Dedifferentiated amniotic fluid mesenchymal stem cell (primary cell): ENCODE data around the gene ATAD3B.

Experiments
- DNase-seq: peaks from one replicate; pipeline ENCODE4 v3.0.0-alpha.2; 2016; ENCODE audit errors: extremely low spot score

ATAD3B gene

DNA sequence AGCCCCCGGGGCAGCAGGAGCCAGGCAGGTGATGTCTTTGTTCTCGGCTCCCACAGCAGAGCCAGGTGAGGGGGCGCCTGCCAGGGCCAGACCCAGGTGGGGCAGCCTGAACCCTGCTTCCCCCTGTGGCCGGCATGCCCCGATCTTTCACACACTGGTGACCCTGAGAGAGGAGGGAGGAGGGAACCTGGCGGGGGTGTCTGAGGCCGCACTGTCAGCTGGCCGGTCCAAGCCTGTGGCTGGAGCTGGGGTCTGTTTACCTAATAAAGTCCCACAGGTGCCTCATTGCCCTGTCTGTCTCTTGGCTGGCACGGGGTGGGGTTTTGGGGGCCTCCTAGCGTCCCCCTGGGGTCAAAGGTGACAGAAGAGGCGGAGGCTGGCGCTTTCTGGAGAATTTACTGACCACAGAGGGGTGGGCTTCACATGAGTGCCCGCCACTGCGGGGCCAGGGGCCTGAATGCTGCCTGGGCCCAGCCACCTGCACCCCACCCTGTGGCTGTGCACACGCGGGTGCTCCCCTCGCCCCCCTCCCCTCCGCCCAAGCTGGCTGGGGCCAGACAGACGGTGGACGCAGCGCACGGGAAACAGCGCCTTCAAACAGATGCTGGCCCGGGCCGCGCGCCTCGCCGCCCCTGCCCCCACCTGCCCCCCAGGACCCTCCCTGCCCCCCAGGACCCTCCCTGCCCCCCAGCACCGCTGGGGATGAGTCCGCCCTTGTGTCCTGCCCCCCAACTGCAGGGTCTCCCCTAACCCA is 63.0 kb downstream of the ATAD3B start:
- DNase-seq = no peak

DNA sequence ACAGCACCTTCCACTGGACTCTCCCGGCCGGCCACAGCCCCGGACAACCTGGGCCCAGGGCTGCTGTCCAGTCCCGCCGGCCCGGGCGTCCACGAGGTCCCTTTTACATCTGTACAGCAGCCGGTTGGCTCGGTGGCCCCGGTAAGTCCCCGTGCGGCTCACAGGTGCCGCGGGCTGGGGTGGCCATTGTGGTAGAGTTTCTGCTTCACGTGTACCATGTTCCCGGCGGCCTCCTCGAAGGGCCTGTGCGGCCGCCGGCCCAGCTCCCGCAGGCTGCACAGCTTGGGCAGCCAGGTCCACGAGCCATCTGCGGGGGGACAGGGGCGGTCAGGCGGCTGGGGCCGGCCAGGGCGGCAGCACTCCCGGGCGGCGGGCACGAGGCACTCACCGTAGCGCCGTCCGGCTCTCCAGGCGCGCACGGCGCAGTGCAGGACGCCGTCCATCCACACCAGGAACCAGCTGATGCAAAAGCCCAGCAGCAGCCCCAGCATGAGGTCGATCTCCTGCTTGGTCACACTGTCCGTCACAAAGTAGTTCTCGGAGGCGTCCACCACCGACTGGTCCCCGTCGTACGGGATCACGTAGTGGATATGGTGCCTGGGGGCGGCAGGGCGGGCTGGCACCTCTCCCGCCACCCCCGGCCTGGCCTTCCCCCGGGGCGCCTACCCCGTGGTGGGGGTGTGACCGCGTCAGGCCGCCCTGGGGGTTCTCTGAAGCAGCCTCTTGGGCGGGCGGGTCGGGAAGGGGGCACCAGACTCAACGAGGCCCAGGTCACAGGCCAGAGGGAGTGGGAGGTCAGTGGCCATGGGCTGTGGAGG is 63.8 kb downstream of the ATAD3B start:
- DNase-seq = no peak

- DNase-seq = no peak
These were observed 64.7 kb downstream of the ATAD3B start for GRCh38 chr1:1536019-1536937.

DNA sequence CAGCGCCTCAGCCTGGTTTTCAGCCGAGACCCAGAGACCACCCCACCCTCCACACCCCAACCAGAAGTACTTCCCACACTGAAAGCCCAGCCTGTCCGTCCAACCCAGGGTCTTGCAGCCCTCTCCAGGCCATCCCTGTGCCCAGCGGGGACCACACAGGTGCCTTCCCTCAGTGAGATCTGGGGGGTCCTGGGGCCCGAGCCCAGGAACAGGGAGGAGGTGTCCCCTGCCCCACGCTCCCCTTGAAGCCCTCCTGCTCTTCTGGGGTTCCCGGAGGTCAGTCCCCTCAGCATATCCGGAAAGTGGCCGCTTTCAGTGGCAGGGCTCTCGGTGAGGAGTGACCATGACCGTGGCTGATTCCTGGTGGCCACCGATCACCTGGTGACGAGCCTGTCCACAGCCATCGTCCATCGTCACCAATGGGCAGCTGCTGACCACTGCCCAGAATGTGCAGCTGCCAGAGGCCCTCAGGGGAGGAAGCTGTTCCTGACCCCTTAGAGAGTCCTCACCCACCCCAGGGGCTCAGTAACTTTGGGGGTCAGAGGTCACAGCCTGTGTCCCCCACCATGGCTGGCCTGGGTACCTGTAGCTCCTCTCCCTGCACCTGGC is 65.5 kb downstream of the ATAD3B start:
- DNase-seq = no peak

- no peak for DNase-seq
These were observed 66.2 kb downstream of the ATAD3B start for GRCh38 chr1:1537626-1538250.

DNA sequence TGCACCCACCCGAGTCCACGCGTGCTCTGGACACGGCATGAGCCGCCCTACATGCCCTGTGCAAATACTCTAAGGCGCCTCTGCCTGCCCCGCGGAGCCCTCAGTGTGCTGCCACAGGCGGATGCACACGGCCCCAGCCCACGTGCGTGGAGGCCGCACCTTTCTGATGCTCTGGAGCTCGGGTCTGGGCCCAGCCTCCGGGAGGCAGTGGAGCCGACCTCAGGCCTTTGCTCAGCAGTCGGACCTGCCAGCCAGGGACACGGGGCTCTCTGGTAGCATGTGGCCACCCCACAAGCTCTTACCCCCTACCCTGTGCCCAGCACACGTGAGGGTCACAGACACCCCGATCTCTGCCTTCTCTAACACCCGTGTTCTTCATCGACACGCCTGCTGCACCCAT is 66.8 kb downstream of the ATAD3B start:
- DNase-seq = no peak

DNA sequence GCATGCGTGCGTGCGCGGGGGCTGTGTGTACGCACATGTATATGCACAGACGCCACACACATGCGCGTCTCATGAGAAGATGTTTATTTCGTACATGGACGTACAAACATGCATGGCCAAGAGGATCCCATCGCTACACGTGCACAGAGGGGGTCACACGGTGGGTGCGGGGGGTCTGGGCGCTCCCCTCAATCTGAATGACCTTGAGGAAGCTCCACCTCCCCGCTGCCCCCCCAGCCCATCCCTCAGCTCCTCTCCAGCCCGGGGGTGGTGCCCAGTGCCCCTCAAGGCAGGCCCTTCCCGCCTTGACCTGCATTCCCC is 67.4 kb downstream of the ATAD3B start:
- DNase-seq = no peak

DNA sequence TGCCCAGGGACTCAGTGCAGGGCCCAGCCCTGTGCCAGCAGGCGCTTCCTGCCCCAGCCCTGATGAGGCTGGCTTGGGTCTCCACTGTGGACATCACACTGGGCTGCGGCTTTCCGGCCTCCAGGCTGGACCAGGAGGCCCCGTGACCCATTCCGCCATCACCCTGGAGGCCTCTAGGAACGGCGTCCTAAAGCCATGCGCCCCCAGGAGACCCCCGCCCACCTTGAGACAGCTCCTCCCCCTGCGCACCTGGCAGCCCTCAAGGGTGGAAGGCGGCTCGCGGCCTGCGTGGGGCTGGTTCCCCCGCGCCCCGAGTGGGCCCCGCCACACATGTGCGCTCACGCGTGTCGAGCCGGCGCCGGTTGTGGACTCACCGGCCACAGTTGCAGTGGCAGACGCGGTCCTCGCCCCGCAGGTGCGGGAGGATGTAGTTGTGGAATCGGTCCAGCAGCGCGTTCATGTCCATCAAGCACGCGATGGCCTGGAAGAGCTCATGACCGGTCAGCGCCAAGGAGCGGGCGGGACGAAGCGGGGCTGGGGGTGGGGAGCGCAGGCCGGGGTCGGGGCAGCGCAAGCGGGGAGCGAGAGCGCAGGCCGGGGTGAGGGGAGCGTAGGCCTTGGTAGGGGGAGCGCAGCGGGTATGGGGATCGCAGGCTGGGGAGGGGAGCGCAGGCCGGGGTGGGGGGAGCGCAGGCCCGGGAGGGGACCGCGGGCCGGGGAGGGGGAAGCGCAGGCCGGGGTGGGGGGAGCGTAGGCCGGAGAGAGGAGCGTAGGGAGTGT is 67.9 kb downstream of the ATAD3B start:
- no peak for DNase-seq

GRCh38 chr1:1540090-1540817 is 68.7 kb downstream of the ATAD3B start, which contains the start of gene TMEM240:
Gene TMEM240, minus strand, starts transcription at chr1:1540624. Its CDS starts 278 bp downstream, at chr1:1540346.
- DNase-seq = peak; percentile 66

GRCh38 chr1:1540818-1541628 is 69.5 kb downstream of the ATAD3B start:
- DNase-seq = no peak

DNA sequence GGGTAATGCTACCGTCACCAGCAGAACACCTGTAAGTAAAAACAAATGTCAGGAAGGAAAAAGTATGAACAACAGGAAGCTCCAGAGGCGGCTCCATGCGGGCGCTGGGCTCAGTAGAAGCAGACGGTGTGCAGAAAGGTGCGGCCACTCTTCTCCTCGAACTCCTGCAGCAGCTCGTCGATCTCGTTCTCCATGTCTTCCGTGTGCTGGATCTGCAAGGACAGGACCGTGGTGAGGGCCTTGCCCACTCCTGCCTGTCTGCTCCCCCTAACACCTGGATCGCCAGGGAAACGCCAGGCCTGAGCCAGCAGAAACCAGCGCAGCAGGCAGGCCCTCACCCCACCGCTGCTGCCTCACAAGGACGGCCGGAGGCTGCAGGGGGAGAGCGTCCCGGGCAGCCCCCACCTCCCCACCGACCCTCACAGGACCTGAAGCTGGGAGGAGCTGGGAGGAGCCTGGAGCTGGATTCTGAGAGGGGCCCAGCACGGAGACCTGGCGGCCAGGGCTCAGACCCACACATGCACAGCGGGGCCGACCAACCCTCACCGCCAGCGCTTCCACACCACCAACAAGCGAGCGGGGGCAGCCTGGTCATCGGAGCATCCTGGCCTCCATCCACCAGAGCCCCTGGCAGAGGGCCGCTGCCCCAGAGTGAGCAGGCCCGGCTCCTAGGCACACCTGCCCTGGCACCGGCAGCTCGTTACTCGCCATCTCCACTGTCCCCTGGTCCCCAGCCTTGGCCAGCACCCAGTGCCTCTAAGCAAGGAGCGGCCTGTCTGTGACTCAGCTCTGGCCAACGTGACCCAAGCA is 70.6 kb downstream of the ATAD3B start:
- DNase-seq = no peak

DNA sequence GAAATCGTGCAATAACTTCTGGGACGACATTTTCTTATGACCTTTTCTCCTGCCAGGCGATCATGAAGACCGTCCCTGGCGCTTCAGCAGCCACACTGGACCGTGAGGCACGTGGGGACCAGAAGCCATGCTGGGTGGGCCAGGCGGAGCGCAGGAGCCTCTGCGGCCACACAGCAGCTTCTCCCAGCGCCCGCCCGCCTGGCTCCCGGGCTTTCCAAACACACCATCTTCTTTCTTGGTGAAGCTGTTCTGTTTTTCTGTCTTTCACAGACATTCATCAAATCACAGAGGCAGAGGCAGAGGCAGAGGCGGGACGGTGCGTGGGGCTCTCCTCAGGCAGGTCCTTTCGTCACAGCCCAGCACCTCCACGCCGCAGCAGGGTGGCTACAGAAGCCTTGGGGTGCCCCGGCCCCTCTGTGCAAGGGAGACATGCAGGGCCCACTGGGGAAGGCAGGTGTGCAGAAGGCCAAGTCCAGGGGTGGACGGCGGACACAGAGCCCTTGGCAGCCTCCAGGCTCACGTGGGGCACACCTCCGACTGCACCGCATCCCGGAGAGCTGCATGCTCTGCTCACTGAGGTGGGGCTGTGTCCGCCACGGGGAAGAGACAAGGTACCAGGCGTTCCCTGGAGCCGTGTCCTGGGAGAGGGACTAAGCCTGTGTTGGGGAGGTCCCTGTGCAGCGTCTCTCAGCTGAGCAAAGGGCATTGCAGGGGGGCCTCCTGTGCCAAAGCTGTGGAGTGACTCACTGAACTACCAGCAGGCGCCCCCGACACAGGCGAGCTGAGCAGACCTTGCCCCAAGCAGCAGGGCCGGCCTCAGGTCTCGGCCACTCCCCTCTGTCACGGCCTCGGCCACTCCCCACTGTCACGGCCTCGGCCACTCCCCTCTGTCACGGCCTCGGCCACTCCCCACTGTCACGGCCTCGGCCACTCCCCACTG is 71.5 kb downstream of the ATAD3B start:
- no peak for DNase-seq

DNA sequence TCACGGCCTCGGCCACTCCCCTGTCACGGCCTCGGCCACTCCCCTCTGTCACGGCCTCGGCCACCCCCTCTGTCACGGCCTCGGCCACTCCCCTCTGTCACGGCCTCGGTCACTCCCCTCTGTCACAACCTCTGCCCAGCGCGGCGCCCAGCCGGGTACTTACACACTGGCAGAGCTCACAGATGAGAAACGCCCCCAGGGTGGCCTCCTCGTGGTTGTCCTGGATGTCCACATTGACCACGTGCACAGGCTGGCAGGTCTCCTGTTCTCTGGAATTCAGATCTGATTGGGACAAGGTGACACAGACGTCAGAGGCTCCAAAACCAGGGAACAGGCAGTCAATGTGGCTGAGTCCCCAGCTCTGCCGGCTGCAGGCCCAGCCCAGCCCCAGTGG is 72.1 kb downstream of the ATAD3B start:
- no peak for DNase-seq

GRCh38 chr1:1544544-1544943 is 73.0 kb downstream of the ATAD3B start:
- DNase-seq = no peak
